Keratinocyte (primary cell): ENCODE measurements around the gene WNT7B. TPM values are rescaled to one million over a fixed set of nuclear protein-coding genes. Genes with fewer than 3 reads are reported as not detected.

ENCODE experiments used
- DNase-seq: peaks from one replicate; pipeline ENCODE4 v3.0.0-alpha.2; 2011; ENCODE audit warnings: low read depth, missing footprints, low spot score
- FAIRE-seq: peaks from 2 replicates; lab custom pipeline; 2011; peaks lifted over from hg19 to GRCh38; lab: Jason Lieb, UNC
- H2AFZ ChIP-seq: 2 replicates; pipeline ENCODE4 v1.6.0; 2012; ENCODE audit warnings: low read length, control low read depth, inconsistent platforms; ENCODE audit not compliant: control insufficient read depth
- H3K27ac ChIP-seq: 2 replicates; pipeline ENCODE4 v1.5.1; 2011; ENCODE audit warnings: low read length; ENCODE audit not compliant: control insufficient read depth, insufficient read depth
- H3K27me3 ChIP-seq: 3 replicates; pipeline ENCODE4 v1.6.0; 2011; ENCODE audit warnings: low read length; ENCODE audit not compliant: control insufficient read depth, insufficient read depth; ENCODE audit errors: extremely low read depth
- H3K36me3 ChIP-seq, 2 experiments: 2 replicates in 1 of 2; 3 replicates in 1 of 2; pipeline ENCODE4 v1.5.1; 2011; ENCODE audit warnings: low read length in 2 of 2, mild to moderate bottlenecking in 1 of 2; ENCODE audit not compliant: control insufficient read depth in 2 of 2, insufficient read depth in 2 of 2; ENCODE audit errors: extremely low read depth in 1 of 2
- H3K4me1 ChIP-seq: 3 replicates; pipeline ENCODE4 v1.5.1; 2011; ENCODE audit warnings: low read length; ENCODE audit not compliant: control insufficient read depth, insufficient read depth; ENCODE audit errors: extremely low read depth
- H3K4me2 ChIP-seq: 3 replicates; pipeline ENCODE4 v1.6.0; 2011; ENCODE audit warnings: low read depth, low read length; ENCODE audit not compliant: control insufficient read depth, insufficient read depth; ENCODE audit errors: extremely low read depth
- H3K4me3 ChIP-seq, 3 experiments: fragments of 200-600 bp in 1 of 3; sonication (generic) in 1 of 3; 2 replicates in 2 of 3; 3 replicates in 1 of 3; pipeline ENCODE4 v1.5.1; 2011 to 2016; ENCODE audit warnings: low read length in 3 of 3, mild to moderate bottlenecking in 3 of 3, control low read depth in 2 of 3, inconsistent platforms in 1 of 3, low read depth in 1 of 3, mixed read lengths in 1 of 3, mixed run types in 1 of 3, moderate library complexity in 1 of 3; ENCODE audit not compliant: control insufficient read depth in 2 of 3, insufficient read depth in 2 of 3; ENCODE audit errors: extremely low read depth in 1 of 3
- H3K79me2 ChIP-seq: 2 replicates; pipeline ENCODE4 v1.6.0; 2012; ENCODE audit warnings: low read length; ENCODE audit not compliant: control insufficient read depth, insufficient read depth
- H3K9ac ChIP-seq: 3 replicates; pipeline ENCODE4 v1.6.0; 2011; ENCODE audit warnings: low read length; ENCODE audit not compliant: control insufficient read depth, insufficient read depth; ENCODE audit errors: extremely low read depth
- H3K9me1 ChIP-seq: 3 replicates; pipeline ENCODE4 v1.6.0; 2011; ENCODE audit warnings: low read length; ENCODE audit not compliant: control insufficient read depth, insufficient read depth; ENCODE audit errors: extremely low read depth
- H3K9me3 ChIP-seq: 2 replicates; pipeline ENCODE4 v1.5.1; 2012; ENCODE audit warnings: low read depth, low read length; ENCODE audit not compliant: control insufficient read depth
- H4K20me1 ChIP-seq: 3 replicates; pipeline ENCODE4 v1.6.0; 2011; ENCODE audit warnings: low read length; ENCODE audit not compliant: control insufficient read depth, insufficient read depth; ENCODE audit errors: extremely low read depth
- EZH2 ChIP-seq: IDR thresholded peaks from one replicate; pipeline ENCODE4 v1.6.1; 2012; ENCODE audit warnings: inconsistent platforms, mild to moderate bottlenecking, low read length, moderate library complexity
- dilution Hi-C: fragments of 300-500 bp; cut with MboI; formaldehyde crosslinking; loops from one replicate; pipeline ENCODE4 v1.7.0; 2020; ENCODE audit warnings: low sequenced_read_pairs; ENCODE audit not compliant: extremely low pct_ligation_motif_present
- polyA plus RNA-seq, 5 experiments: library from polyadenylated mRNA; depleted of rRNA in 3 of 5; stranded (reverse) in 3 of 5; stranded (forward) in 1 of 5; unstranded in 1 of 5; fragments of >200 nt; gene quantifications; 1 replicate in 1 of 5; 2 replicates in 3 of 5; 3 replicates in 1 of 5; pipeline versions ENCODE4 v1.2.1 to v1.2.3, GENCODE V29; 2011 to 2012; ENCODE audit warnings: missing spikeins in 2 of 5, low read depth in 1 of 5, low replicate concordance in 1 of 5
- TF ChIP-seq, protein P1 (sequence below), 3 experiments: IDR thresholded peaks in 1 of 3; conservative IDR thresholded peaks in 1 of 3; optimal IDR thresholded peaks in 1 of 3; 2 replicates in 2 of 3; 3 replicates in 1 of 3; pipeline versions ENCODE3 to v1.5.1; 2011; ENCODE audit warnings: low read length in 3 of 3, mild to moderate bottlenecking in 3 of 3, moderate library complexity in 2 of 3, control low read depth in 1 of 3, inconsistent platforms in 1 of 3; ENCODE audit not compliant: insufficient read depth in 2 of 3; ENCODE audit errors: extremely low read depth in 1 of 3

Gene WNT7B
- polyA plus RNA-seq, 1 donor (not counting 4 experiments of a cell fraction or from before 2014, with no cell fraction given), result 1.7 TPM

DNA sequence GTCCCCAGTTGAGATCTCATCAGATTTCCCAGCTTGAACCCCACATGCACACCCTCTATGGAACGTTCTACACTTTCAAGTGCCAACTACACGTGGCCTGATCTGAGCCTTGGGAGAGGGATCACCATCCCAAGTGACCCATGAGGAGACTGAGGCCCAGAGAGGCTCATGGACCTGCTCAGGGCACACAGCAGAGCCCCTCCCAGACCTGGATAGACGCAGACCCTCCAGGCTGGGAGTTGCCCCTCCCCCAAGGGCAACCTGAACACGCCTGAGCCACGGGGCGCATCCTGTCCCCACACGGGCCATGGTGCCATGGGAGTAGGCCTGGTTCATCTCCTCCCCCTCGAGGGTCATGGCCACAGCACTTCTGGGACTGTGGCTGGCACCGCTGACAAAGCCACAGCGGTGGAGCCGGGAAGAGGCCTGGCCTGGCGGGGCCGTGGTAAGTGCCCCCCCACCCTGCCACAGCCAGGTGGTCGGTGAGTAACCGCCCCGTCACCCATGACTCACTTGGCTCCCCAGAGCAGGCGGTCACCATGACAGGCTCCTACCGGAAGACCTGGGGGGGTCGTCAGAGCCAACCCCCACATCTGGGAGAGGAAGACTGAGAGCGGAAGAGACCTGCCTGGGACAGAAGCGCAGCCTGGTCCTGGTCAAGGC, 8.1 kb downstream of the WNT7B start:
- DNase-seq (peak; percentile 83), FAIRE-seq (peak; percentile 86)
- Histone ChIP-seq H3K4me2 (peak overlapping the region; percentile 84), H2AFZ (peak overlapping the region; percentile 65), H3K4me1 (peaks cover 32% of the 10 kb centered on the region), H4K20me1 (peaks cover 6% of the 10 kb centered on the region), H3K27ac (peak overlapping the region; percentile 70), H3K4me3 (peak overlapping the region in 2 of 3 experiments; percentile 40 to 46), H3K27me3 (peaks cover 23% of the 10 kb centered on the region), H3K79me2 (no peaks in the 10 kb centered on the region), H3K9me1 (peaks cover 2% of the 10 kb centered on the region), H3K9me3 (no peaks in the 10 kb centered on the region), H3K36me3 (no peaks in the 10 kb centered on the region), H3K9ac (peak overlapping the region; percentile 66)
- dilution Hi-C loops, result no loop called here
- TF ChIP-seq, protein P1, sequence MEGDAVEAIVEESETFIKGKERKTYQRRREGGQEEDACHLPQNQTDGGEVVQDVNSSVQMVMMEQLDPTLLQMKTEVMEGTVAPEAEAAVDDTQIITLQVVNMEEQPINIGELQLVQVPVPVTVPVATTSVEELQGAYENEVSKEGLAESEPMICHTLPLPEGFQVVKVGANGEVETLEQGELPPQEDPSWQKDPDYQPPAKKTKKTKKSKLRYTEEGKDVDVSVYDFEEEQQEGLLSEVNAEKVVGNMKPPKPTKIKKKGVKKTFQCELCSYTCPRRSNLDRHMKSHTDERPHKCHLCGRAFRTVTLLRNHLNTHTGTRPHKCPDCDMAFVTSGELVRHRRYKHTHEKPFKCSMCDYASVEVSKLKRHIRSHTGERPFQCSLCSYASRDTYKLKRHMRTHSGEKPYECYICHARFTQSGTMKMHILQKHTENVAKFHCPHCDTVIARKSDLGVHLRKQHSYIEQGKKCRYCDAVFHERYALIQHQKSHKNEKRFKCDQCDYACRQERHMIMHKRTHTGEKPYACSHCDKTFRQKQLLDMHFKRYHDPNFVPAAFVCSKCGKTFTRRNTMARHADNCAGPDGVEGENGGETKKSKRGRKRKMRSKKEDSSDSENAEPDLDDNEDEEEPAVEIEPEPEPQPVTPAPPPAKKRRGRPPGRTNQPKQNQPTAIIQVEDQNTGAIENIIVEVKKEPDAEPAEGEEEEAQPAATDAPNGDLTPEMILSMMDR (optimal IDR thresholded peaks at IDR 0.05 in 1 of 3, IDR thresholded peaks at IDR 0.05 in 1 of 3, conservative IDR thresholded peaks at IDR 0.05 in 1 of 3; ENCODE audit: extremely low read depth in 1 of 3, insufficient read depth in 2 of 3, low read length in 3 of 3), result peak in 1 of 3 experiments; percentile 2
- TF ChIP-seq EZH2, result no peak

DNA sequence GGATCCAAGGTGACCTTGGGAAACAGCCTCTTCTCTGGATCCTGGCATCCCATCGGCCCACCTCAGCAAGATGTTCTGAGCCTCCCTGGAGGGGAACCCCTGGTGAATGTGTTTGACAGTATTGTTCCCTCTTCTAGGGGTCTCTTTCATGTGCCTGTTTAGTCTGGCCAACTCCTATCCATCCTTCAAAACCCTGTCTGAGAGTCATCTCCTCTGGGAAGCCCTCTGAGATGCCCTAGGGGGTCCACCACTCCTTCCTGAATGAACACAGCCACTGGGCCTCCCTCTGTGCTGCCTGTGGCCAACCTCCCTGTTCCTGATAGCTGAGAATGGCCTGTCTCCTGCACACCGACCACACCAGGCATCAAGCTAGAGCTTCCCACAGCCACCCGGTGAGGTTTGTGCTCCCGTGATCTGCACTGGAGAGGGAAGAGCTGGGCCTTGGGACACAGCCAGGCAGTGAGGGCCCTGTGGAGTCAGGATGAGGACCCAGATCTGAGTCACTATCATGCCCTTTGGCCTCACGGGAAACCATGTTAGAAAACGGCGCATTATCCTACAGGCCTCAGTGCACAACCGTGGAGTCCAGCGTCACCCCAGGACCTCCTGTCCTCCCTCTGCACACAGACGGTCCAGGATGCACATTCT, 8.8 kb downstream of the WNT7B start:
- peaks cover 36% of the 10 kb centered on the region for H3K4me1 ChIP-seq
- no peaks in the 10 kb centered on the region for H3K9me3 ChIP-seq
- FAIRE-seq, result no peak
- peaks cover 2% of the 10 kb centered on the region for H3K9me1 ChIP-seq
- dilution Hi-C loops, result no loop called here
- H3K4me2 ChIP-seq, result peak overlapping the region; percentile 84
- no peak for TF ChIP-seq EZH2
- TF ChIP-seq, protein P1 (optimal IDR thresholded peaks at IDR 0.05 in 1 of 3, IDR thresholded peaks at IDR 0.05 in 1 of 3, conservative IDR thresholded peaks at IDR 0.05 in 1 of 3; ENCODE audit: extremely low read depth in 1 of 3, insufficient read depth in 2 of 3, low read length in 3 of 3), result no peak
- H3K36me3 ChIP-seq, result no peaks in the 10 kb centered on the region
- no peaks in the 10 kb centered on the region for H3K79me2 ChIP-seq
- no peak overlapping the region for H3K9ac ChIP-seq
- no peak overlapping the region for H2AFZ ChIP-seq
- DNase-seq, result no peak
- no peak overlapping the region for H3K4me3 ChIP-seq
- H3K27me3 ChIP-seq, result peaks cover 19% of the 10 kb centered on the region
- peaks cover 6% of the 10 kb centered on the region for H4K20me1 ChIP-seq
- no peak overlapping the region for H3K27ac ChIP-seq
